GM10266 (cell line): Measurements from ENCODE around the gene GMDS.

ENCODE experiments used
- DNase-seq: peaks from one replicate; pipeline ENCODE4 v3.0.0; 2012; ENCODE audit errors: extremely low spot score
- TF ChIP-seq, protein P1 (sequence below): IDR thresholded peaks from 2 replicates; pipeline ENCODE4 v1.5.1; 2012; ENCODE audit warnings: mild to moderate bottlenecking, low read depth; ENCODE audit not compliant: control insufficient read depth, insufficient read depth; ENCODE audit errors: missing control alignments

The GMDS gene

DNA sequence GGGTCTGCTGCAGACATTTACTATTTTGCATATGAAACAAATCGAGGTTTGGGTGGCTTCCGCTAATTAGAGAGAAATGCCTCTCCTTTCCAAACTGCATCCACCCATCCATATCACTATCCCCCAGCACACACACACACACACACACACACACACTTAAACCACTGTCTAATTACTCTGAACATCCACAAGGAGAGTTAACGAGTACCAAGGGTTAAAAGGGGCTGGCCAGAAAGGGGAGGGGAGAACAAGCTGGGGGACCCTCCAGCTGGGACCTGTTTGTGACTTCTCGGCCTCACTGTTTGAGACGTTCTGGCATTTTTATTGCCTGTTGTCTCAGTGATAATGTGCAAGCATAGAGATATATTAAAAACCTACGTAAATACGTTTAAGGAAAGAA is 374.5 kb downstream of the GMDS start:
- TF ChIP-seq, protein P1, sequence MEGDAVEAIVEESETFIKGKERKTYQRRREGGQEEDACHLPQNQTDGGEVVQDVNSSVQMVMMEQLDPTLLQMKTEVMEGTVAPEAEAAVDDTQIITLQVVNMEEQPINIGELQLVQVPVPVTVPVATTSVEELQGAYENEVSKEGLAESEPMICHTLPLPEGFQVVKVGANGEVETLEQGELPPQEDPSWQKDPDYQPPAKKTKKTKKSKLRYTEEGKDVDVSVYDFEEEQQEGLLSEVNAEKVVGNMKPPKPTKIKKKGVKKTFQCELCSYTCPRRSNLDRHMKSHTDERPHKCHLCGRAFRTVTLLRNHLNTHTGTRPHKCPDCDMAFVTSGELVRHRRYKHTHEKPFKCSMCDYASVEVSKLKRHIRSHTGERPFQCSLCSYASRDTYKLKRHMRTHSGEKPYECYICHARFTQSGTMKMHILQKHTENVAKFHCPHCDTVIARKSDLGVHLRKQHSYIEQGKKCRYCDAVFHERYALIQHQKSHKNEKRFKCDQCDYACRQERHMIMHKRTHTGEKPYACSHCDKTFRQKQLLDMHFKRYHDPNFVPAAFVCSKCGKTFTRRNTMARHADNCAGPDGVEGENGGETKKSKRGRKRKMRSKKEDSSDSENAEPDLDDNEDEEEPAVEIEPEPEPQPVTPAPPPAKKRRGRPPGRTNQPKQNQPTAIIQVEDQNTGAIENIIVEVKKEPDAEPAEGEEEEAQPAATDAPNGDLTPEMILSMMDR, result no peak
- DNase-seq, result no peak

DNA sequence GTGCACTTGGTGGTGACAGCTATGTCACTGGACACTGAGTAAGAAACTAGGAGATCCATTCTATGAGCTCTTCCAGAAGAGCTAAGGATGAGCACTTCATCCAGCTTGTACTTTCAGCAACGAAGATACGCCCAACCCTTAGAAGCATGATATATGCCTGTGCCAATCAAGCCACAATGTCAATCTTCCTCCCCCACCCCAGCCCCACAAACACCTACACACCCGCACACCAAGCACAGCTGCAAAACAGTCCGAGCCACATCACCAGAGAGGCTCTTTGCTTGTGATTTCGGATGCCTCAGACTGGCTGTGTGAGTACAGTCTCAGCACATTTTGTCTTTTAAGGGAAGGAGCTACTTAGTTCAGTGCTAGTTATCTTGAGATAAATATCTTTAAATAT is 375.2 kb downstream of the GMDS start:
- TF ChIP-seq, protein P1, result no peak
- no peak for DNase-seq

DNA sequence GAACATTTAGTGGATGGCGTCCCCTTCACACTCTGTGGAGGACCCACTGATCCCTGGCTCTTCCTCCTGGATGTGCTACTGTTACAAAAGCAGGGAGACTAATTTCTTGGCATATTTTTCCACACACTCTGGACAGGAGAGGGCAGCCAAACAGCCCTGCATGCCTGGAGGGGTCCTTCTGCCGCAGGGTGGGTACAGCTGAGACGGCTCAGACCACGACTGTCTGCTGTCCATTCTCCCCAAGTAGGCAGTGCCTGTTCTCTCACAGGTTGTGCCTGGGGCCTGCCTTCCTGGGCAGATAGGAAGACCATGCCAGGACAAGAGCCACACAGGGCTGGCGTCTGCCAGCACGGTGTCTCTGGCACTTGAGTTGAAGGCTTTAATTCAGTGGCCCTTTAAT is 375.6 kb downstream of the GMDS start:
- TF ChIP-seq, protein P1, result no peak
- no peak for DNase-seq

DNA sequence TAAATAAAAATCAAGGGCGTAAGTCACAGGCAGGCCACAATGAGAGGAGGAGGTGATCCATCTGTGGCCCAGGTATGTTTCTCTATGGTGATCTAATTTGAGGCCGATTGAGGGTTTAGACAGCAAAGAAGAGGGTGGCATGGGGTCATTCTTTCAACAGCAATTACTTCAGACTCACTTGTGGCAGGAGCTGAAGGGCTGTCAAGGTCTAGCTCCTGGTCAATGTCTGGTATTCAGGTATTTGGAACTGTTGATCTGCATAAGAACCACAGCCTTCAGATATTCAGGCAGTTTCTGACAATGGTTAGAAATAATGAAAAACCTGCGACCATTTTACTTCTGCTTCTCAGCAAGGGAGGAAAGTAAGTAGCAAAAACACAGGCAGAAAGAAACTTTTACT is 376.1 kb downstream of the GMDS start:
- no peak for DNase-seq
- TF ChIP-seq, protein P1, result no peak

DNA sequence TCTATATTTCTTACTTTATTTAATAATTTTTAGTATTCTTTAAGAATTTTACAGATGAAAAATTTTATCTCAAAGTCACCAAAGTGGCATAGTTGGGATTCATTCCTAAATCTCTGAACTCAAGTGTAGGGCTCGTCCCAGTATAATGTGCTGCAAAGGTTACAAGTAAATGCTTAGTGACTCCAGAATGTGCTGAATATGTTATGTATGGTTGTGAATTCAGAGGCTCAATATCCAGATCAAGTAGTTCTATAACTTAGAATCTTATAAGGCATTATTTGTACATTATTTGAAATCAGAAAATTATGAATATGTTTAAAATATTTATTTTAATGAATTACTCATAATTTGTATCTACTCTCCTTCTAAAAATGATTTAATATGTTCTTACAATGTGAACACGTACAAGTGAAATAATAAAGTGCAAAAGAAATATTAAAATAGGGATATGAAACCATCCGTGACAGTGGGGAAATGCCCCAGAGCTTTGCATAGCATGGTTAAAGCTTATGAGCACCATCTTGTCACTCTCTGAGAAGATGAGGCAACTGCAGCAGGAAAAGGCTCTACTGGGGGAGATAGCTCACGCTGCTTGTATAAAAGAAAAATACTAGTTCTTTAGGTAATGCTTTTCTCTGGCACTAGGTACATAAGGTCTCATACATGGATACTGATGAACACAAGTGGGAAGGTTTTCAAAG is 376.7 kb downstream of the GMDS start:
- TF ChIP-seq, protein P1, result no peak
- peak; percentile 44 for DNase-seq

DNA sequence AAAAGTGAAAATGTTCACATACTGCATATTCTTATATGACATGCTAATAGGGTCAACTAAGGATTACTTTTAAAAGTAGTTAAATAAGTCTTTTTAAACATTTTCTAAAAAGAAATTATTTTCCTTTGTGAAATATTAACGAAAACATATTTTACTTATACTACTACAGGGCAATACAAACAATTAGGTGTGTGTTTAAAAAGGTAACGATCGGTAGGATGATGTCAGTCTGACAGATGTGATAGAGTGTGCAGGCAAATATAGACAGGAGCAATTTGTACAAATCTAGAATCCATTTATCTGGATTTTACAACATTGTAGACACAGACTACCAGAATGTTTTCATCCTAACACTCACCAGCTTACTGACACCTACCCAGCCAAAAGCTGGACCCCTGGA is 378.2 kb downstream of the GMDS start:
- TF ChIP-seq, protein P1, result no peak
- no peak for DNase-seq

DNA sequence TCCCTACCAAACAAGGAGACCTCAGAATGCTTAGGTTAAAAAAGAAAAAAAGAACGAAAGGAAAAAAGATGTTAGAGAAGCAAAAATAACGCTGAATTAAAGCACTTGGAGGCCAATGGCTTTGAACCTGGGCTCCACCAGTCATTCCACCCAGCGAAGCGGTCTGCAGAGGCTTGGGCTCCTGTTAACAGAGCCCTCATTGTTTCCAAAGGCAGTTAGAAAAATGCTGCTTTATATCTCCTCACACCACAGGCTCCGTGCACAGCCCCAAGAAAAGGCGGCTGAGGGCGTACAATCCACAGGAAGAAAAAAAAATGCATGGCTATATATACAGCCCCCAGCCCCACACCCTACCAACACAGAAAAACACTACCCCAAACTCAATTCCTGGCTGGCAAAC is 379.8 kb downstream of the GMDS start:
- no peak for DNase-seq
- TF ChIP-seq, protein P1, result no peak
